ENCODE results near the gene SMU1. TPM values are rescaled to one million over a fixed set of nuclear protein-coding genes. Genes with fewer than 3 reads are reported as not detected.

Gene SMU1
- total and polyA plus RNA-seq, 2 of the 13 experiments (the other 11 are each of a cell fraction or from before 2014, with no cell fraction given) = 12.9 to 36.6 TPM

DNA sequence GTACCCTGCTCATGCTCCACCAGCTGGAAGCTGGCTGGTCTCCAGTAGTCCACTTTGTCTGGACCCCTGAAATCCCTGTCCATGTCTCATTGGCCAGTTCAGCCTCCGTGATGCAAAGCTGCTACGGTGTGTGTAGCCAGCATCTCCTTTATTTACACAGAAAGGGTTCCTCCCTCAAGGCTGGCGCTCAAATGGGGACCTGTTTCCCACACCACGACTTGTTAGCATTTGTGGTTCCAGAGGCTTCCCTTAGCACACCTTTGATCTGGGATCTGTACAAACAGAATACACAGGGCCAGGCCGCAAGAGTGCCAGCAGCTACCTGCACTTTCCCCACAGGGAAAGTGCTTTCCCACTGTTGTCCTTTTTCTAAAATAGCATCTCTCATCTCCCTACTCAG lies 5.7 kb upstream of the SMU1 start (continued):
- TF ChIP-seq, protein P1, sequence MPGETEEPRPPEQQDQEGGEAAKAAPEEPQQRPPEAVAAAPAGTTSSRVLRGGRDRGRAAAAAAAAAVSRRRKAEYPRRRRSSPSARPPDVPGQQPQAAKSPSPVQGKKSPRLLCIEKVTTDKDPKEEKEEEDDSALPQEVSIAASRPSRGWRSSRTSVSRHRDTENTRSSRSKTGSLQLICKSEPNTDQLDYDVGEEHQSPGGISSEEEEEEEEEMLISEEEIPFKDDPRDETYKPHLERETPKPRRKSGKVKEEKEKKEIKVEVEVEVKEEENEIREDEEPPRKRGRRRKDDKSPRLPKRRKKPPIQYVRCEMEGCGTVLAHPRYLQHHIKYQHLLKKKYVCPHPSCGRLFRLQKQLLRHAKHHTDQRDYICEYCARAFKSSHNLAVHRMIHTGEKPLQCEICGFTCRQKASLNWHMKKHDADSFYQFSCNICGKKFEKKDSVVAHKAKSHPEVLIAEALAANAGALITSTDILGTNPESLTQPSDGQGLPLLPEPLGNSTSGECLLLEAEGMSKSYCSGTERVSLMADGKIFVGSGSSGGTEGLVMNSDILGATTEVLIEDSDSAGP (CRISPR knock-in tag; IDR thresholded peaks at IDR 0.05; ENCODE audit: borderline replicate concordance) = 0 out of 2 replicates have a peak, but pooled peaks have one; percentile 22
- peak; percentile 40; the same call in 1 of the 2 replicates for TF ChIP-seq BCL6 (CRISPR knock-in tag; IDR thresholded peaks at IDR 0.05)
- peak; percentile 18 for TF ChIP-seq XRCC5 (optimal IDR thresholded peaks at IDR 0.05; ENCODE audit: low read length)
- no peak for TF ChIP-seq ZNF431 (CRISPR knock-in tag; IDR thresholded peaks at IDR 0.05; ENCODE audit: borderline replicate concordance, low read depth)
- TF ChIP-seq HDAC1 (CRISPR knock-in tag; IDR thresholded peaks at IDR 0.05) = peak; percentile 37; the same call in 1 of the 2 replicates
- TF ChIP-seq, protein P2, sequence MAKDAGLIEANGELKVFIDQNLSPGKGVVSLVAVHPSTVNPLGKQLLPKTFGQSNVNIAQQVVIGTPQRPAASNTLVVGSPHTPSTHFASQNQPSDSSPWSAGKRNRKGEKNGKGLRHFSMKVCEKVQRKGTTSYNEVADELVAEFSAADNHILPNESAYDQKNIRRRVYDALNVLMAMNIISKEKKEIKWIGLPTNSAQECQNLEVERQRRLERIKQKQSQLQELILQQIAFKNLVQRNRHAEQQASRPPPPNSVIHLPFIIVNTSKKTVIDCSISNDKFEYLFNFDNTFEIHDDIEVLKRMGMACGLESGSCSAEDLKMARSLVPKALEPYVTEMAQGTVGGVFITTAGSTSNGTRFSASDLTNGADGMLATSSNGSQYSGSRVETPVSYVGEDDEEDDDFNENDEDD (CRISPR knock-in tag; IDR thresholded peaks at IDR 0.05; ENCODE audit: borderline replicate concordance) = peak; percentile 39; the same call in 1 of the 2 replicates
- peak; percentile 58 for TF ChIP-seq SALL1 (CRISPR knock-in tag; IDR thresholded peaks at IDR 0.05)
- TF ChIP-seq, protein P3, sequence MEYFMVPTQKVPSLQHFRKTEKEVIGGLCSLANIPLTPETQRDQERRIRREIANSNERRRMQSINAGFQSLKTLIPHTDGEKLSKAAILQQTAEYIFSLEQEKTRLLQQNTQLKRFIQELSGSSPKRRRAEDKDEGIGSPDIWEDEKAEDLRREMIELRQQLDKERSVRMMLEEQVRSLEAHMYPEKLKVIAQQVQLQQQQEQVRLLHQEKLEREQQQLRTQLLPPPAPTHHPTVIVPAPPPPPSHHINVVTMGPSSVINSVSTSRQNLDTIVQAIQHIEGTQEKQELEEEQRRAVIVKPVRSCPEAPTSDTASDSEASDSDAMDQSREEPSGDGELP (IDR thresholded peaks at IDR 0.05; ENCODE audit: borderline replicate concordance, low read depth) = peak; percentile 32; the same call in 1 of the 2 replicates
- TF ChIP-seq ZNF124 (CRISPR knock-in tag; IDR thresholded peaks at IDR 0.05) = no peak
- TF ChIP-seq ZNF7 (CRISPR knock-in tag; IDR thresholded peaks at IDR 0.05) = 0 out of 2 replicates have a peak, but pooled peaks have one; percentile 43
- peak; percentile 59; the same call in 1 of the 2 replicates for TF ChIP-seq TCF7 (IDR thresholded peaks at IDR 0.05; ENCODE audit: low read depth)
- TF ChIP-seq, protein P4, sequence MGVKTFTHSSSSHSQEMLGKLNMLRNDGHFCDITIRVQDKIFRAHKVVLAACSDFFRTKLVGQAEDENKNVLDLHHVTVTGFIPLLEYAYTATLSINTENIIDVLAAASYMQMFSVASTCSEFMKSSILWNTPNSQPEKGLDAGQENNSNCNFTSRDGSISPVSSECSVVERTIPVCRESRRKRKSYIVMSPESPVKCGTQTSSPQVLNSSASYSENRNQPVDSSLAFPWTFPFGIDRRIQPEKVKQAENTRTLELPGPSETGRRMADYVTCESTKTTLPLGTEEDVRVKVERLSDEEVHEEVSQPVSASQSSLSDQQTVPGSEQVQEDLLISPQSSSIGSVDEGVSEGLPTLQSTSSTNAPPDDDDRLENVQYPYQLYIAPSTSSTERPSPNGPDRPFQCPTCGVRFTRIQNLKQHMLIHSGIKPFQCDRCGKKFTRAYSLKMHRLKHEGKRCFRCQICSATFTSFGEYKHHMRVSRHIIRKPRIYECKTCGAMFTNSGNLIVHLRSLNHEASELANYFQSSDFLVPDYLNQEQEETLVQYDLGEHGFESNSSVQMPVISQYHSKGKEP (CRISPR knock-in tag; IDR thresholded peaks at IDR 0.05) = no peak
